ENCODE data around the gene MYF5. TPM values are rescaled to one million over a fixed set of nuclear protein-coding genes. Genes with fewer than 3 reads are reported as not detected.

The MYF5 gene
- total and polyA plus RNA-seq, 5 donors, result not detected

DNA sequence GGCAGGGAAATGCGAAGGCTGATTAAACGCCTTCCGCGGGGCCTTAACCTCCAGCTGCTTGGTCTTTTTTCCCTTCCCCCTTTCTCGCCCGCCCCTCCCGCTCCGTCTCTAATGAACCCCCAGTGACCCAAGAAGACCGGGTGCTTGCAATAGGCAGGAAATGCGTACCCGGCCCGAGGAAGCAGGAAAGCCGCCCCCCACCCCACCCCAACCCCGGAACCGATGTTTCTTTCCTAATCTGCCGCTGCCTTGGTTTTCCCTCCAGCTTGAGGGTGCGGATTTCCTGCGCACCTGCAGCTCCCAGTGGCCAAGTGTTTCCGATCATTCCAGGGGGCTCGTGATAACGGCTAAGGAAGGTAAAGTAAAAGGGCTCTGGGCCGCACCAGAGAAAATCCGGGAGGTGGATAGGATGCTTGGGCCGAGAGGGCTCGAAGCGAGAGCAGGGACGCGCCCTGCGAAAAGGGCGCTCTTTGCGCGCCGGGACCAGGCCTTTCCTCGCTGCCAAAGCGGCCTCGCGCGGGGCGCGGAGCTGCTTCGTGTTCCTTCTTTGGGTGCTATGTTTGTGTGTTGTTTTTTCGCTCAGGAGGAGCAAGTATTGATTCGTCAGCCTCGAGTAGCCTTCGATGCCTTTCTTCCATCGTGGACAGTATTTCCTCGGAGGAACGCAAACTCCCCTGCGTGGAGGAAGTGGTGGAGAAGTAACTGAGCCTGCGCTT lies 8.3 kb upstream of the MYF5 start:
- WGBS, result 9% methylated on average over 50 of the region's 50 CpGs
- intact Hi-C loops (cut with DNase I), result no loop called here

DNA sequence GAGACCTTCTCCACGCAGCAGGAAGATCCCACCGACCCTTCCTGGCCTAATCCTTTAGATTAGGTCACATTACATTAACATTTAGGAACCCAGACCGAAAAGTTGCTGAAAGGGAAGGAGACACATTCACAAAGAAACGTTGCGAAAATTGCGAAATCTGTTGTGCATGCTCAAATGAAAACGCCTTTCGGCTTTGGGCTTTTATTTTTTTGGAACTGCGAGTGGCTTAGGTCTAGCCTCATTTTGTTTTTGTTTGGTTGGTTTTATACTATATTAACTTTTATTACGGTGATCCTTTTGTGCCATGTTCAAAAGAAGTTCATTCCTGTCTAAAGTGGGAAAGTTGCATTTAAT lies 7.8 kb upstream of the MYF5 start:
- Histone ChIP-seq H3K4me3 (ENCODE audit: low read length) (no peak overlapping the region), H3K4me1 (ENCODE audit: control insufficient read depth, insufficient read depth, low read length) (peaks cover 4% of the 10 kb centered on the region), H3K27ac (ENCODE audit: low read length) (no peak overlapping the region), H3K27me3 (ENCODE audit: control insufficient read depth, insufficient read depth) (peaks cover 3% of the 10 kb centered on the region), H3K9me3 (ENCODE audit: control insufficient read depth, low read length) (no peaks in the 10 kb centered on the region)
- intact Hi-C loops (cut with DNase I), result no loop called here
- DNase-seq, result no peak
- no peak for ATAC-seq
- WGBS, result 54% methylated on average over 10 of the region's 10 CpGs

More for the DNA sequence above, 8.3 kb upstream of the MYF5 start:
- peaks cover 3% of the 10 kb centered on the region for H3K27me3 ChIP-seq (ENCODE audit: control insufficient read depth, insufficient read depth)
- H3K27ac ChIP-seq (ENCODE audit: low read length), result no peak overlapping the region
- H3K4me3 ChIP-seq (ENCODE audit: low read length), result peak overlapping the region; percentile 47
- ATAC-seq (no peak), DNase-seq (no peak)
- no peaks in the 10 kb centered on the region for H3K9me3 ChIP-seq (ENCODE audit: control insufficient read depth, low read length)
- peaks cover 4% of the 10 kb centered on the region for H3K4me1 ChIP-seq (ENCODE audit: control insufficient read depth, insufficient read depth, low read length)

- intact Hi-C loops (cut with DNase I), result no loop called here
- no peak overlapping the region for H3K27ac ChIP-seq (ENCODE audit: low read length)
- WGBS, result 72% methylated on average over 20 of the region's 20 CpGs
- no peak for DNase-seq
- H3K27me3 ChIP-seq (ENCODE audit: control insufficient read depth, insufficient read depth), result peaks cover 3% of the 10 kb centered on the region
- H3K4me1 ChIP-seq (ENCODE audit: control insufficient read depth, insufficient read depth, low read length), result peaks cover 4% of the 10 kb centered on the region
- no peak for ATAC-seq
- no peak overlapping the region for H3K4me3 ChIP-seq (ENCODE audit: low read length)
- no peaks in the 10 kb centered on the region for H3K9me3 ChIP-seq (ENCODE audit: control insufficient read depth, low read length)
Measured at GRCh38 chr12:80709811-80710726, 6.6 kb upstream of the MYF5 start.

- H3K27me3 ChIP-seq (ENCODE audit: control insufficient read depth, insufficient read depth), result peaks cover 3% of the 10 kb centered on the region
- intact Hi-C loops (cut with DNase I), result no loop called here
- DNase-seq, result no peak
- H3K27ac ChIP-seq (ENCODE audit: low read length), result no peak overlapping the region
- no peaks in the 10 kb centered on the region for H3K9me3 ChIP-seq (ENCODE audit: control insufficient read depth, low read length)
- ATAC-seq, result no peak
- WGBS, result 86% methylated on average over 1 of the region's 1 CpG
- no peak overlapping the region for H3K4me3 ChIP-seq (ENCODE audit: low read length)
- H3K4me1 ChIP-seq (ENCODE audit: control insufficient read depth, insufficient read depth, low read length), result peaks cover 4% of the 10 kb centered on the region
Measured at GRCh38 chr12:80710727-80711449, 5.8 kb upstream of the MYF5 start.

DNA sequence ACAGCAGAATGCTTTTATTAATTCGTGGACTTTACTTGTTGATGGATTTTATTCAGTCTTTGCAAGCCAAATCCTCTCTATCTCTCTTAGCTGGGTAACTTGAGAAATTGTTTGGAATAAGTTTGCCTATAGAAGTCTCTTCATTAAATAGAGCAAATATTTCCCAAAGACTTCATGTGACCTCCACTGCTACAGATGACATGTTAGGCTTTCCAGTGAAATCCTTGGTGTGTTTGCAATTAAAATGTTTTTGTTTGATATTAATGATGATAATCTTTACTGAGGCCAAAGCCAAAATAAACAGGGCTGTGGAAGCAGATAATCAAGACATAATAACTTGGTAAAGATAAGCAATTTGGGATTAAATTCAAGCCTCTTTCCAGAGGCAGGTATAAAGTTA lies 4.8 kb upstream of the MYF5 start:
- Histone ChIP-seq H3K4me3 (ENCODE audit: low read length) (no peak overlapping the region), H3K9me3 (ENCODE audit: control insufficient read depth, low read length) (no peaks in the 10 kb centered on the region), H3K27ac (ENCODE audit: low read length) (no peak overlapping the region), H3K4me1 (ENCODE audit: control insufficient read depth, insufficient read depth, low read length) (peaks cover 4% of the 10 kb centered on the region), H3K27me3 (ENCODE audit: control insufficient read depth, insufficient read depth) (peaks cover 3% of the 10 kb centered on the region)
- 54% methylated on average over 1 of the region's 1 CpG for WGBS
- no peak for DNase-seq
- intact Hi-C loops (cut with DNase I), result no loop called here
- ATAC-seq, result no peak

- no peak overlapping the region for H3K4me3 ChIP-seq (ENCODE audit: low read length)
- peaks cover 3% of the 10 kb centered on the region for H3K27me3 ChIP-seq (ENCODE audit: control insufficient read depth, insufficient read depth)
- intact Hi-C loops (cut with DNase I), result no loop called here
- no peak for ATAC-seq
- DNase-seq, result no peak
- no peaks in the 10 kb centered on the region for H3K9me3 ChIP-seq (ENCODE audit: control insufficient read depth, low read length)
- peaks cover 4% of the 10 kb centered on the region for H3K4me1 ChIP-seq (ENCODE audit: control insufficient read depth, insufficient read depth, low read length)
- H3K27ac ChIP-seq (ENCODE audit: low read length), result no peak overlapping the region
Measured at GRCh38 chr12:80712866-80713265, 3.8 kb upstream of the MYF5 start.

- Histone ChIP-seq H3K27ac (ENCODE audit: low read length) (no peak overlapping the region), H3K9me3 (ENCODE audit: control insufficient read depth, low read length) (no peaks in the 10 kb centered on the region), H3K27me3 (ENCODE audit: control insufficient read depth, insufficient read depth) (peaks cover 3% of the 10 kb centered on the region), H3K4me3 (ENCODE audit: low read length) (peak overlapping the region; percentile 63), H3K4me1 (ENCODE audit: control insufficient read depth, insufficient read depth, low read length) (peaks cover 3% of the 10 kb centered on the region)
- DNase-seq (no peak), ATAC-seq (no peak)
- intact Hi-C loops (cut with DNase I), result no loop called here
- 62% methylated on average over 4 of the region's 4 CpGs for WGBS
Measured at GRCh38 chr12:80713419-80713818, 3.3 kb upstream of the MYF5 start.

GRCh38 chr12:80714055-80714454 lies 2.7 kb upstream of the MYF5 start:
- ATAC-seq, result no peak
- no peaks in the 10 kb centered on the region for H3K9me3 ChIP-seq (ENCODE audit: control insufficient read depth, low read length)
- DNase-seq, result peak in 1 of 3 donors; percentile 35
- no peak overlapping the region for H3K27ac ChIP-seq (ENCODE audit: low read length)
- H3K27me3 ChIP-seq (ENCODE audit: control insufficient read depth, insufficient read depth), result peaks cover 3% of the 10 kb centered on the region
- intact Hi-C loops (cut with DNase I), result no loop called here
- H3K4me3 ChIP-seq (ENCODE audit: low read length), result peak overlapping the region; percentile 63
- no peaks in the 10 kb centered on the region for H3K4me1 ChIP-seq (ENCODE audit: control insufficient read depth, insufficient read depth, low read length)
- 16% methylated on average over 16 of the region's 16 CpGs for WGBS

GRCh38 chr12:80714846-80715245 lies 1.9 kb upstream of the MYF5 start:
- H3K4me1 ChIP-seq (ENCODE audit: control insufficient read depth, insufficient read depth, low read length), result no peaks in the 10 kb centered on the region
- intact Hi-C loops (cut with DNase I), result no loop called here
- 69% methylated on average over 3 of the region's 3 CpGs for WGBS
- no peaks in the 10 kb centered on the region for H3K27me3 ChIP-seq (ENCODE audit: control insufficient read depth, insufficient read depth)
- no peak for DNase-seq
- no peak overlapping the region for H3K27ac ChIP-seq (ENCODE audit: low read length)
- no peaks in the 10 kb centered on the region for H3K9me3 ChIP-seq (ENCODE audit: control insufficient read depth, low read length)
- no peak overlapping the region for H3K4me3 ChIP-seq (ENCODE audit: low read length)
- no peak for ATAC-seq

DNA sequence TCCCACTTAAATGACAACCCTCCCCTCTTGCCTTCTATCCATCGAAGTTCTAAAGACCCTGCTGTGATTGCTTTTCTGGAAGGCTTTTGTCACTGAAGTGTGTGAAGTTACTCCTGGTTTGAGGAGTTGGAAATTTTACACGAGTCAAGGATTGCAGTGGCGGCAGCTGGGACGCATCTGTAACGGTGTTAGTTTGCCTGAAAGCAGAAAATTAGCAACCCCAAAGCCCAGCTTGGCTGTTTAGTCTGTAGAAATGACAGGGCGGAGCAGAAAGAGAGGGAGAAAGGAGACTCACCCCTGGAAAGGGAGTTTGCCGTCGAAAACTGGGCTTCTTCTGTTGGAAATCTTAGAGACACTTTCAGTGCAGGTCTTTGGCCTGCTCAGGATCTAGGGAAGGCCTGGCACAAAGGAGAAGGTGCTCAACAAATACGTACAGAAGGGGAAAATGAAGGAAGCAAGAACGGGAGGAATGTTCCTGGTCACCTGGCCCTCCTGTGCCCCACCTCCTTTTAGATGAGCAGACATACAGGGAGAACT lies 931 bp upstream of the MYF5 start:
- no peak for DNase-seq
- no peaks in the 10 kb centered on the region for H3K9me3 ChIP-seq (ENCODE audit: control insufficient read depth, low read length)
- no peak for ATAC-seq
- no peak overlapping the region for H3K27ac ChIP-seq (ENCODE audit: low read length)
- H3K27me3 ChIP-seq (ENCODE audit: control insufficient read depth, insufficient read depth), result no peaks in the 10 kb centered on the region
- WGBS, result 52% methylated on average over 10 of the region's 10 CpGs
- no peak overlapping the region for H3K4me3 ChIP-seq (ENCODE audit: low read length)
- H3K4me1 ChIP-seq (ENCODE audit: control insufficient read depth, insufficient read depth, low read length), result no peaks in the 10 kb centered on the region
- intact Hi-C loops (cut with DNase I), result no loop called here

GRCh38 chr12:80717856-80718255 lies 1.1 kb downstream of the MYF5 start:
- ATAC-seq (no peak), DNase-seq (no peak)
- no peaks in the 10 kb centered on the region for H3K27me3 ChIP-seq (ENCODE audit: control insufficient read depth, insufficient read depth)
- intact Hi-C loops (cut with DNase I), result no loop called here
- H3K9me3 ChIP-seq (ENCODE audit: control insufficient read depth, low read length), result no peaks in the 10 kb centered on the region
- 68% methylated on average over 4 of the region's 4 CpGs for WGBS
- H3K4me3 ChIP-seq (ENCODE audit: low read length), result no peak overlapping the region
- H3K27ac ChIP-seq (ENCODE audit: low read length), result no peak overlapping the region
- H3K4me1 ChIP-seq (ENCODE audit: control insufficient read depth, insufficient read depth, low read length), result no peaks in the 10 kb centered on the region
